IMR-90 (cell line): ENCODE measurements around the gene PTPRN2. TPM values are rescaled to one million over a fixed set of nuclear protein-coding genes. Genes with fewer than 3 reads are reported as not detected.

Experiments
- ATAC-seq: fragments of 200-7000 bp; cut with Tn5 transposase; 2 replicates; pipeline ENCODE4 v1.9.1; 2020; ENCODE audit warnings: low read depth, mild to moderate bottlenecking, moderate library complexity
- BruUV-seq: library from RNA; stranded (reverse); fragments of 400-500 nt; replicated peaks from 2 replicates; lab custom pipeline; 2021; lab: Mats Ljungman, UMichigan
- CTCF ChIA-PET: fragments of 300-600 bp; formaldehyde crosslinking; extraction: SDS; loops from one replicate; lab custom pipeline; 2021; ENCODE audit warnings: antibody characterized with exemption; lab: Yijun Ruan, JAX
- POLR2A ChIA-PET: fragments of 300-600 bp; sonication (Branson Sonifier 250); formaldehyde crosslinking; loops from one replicate; lab custom pipeline; 2022; ENCODE audit warnings: antibody characterized with exemption; ENCODE audit not compliant: unreplicated experiment; lab: Charles Lee
- DNase-seq: peaks from one replicate; pipeline ENCODE4 v3.0.0; 2013
- H2AFZ ChIP-seq: replicated peaks from 2 replicates; pipeline ENCODE3; 2013; ENCODE audit warnings: low read length, mild to moderate bottlenecking; ENCODE audit not compliant: poor library complexity
- H2AK5ac ChIP-seq: 2 replicates; pipeline ENCODE4 v1.6.1; 2013; ENCODE audit warnings: low read depth, low read length, inconsistent platforms
- H2AK9ac ChIP-seq: replicated peaks from 2 replicates; pipeline ENCODE3; 2013; ENCODE audit warnings: mild to moderate bottlenecking, low read depth, low read length, moderate library complexity; ENCODE audit not compliant: poor library complexity
- H2BK120ac ChIP-seq: 2 replicates; pipeline ENCODE4 v1.6.1; 2013; ENCODE audit warnings: low read depth, low read length, inconsistent platforms
- H2BK15ac ChIP-seq: 3 replicates; pipeline ENCODE4 v1.6.1; 2013; ENCODE audit warnings: low read depth, low read length, inconsistent platforms
- H2BK20ac ChIP-seq: 2 replicates; pipeline ENCODE4 v1.6.1; 2013; ENCODE audit warnings: low read depth, mild to moderate bottlenecking, inconsistent platforms, low read length, moderate library complexity
- H2BK5ac ChIP-seq: 2 replicates; pipeline ENCODE4 v1.6.1; 2013; ENCODE audit warnings: mild to moderate bottlenecking, low read depth, low read length, inconsistent platforms; ENCODE audit not compliant: poor library complexity, severe bottlenecking
- H3K14ac ChIP-seq: replicated peaks from 2 replicates; pipeline ENCODE4 v1.6.1; 2013; ENCODE audit warnings: low read depth, low read length, inconsistent platforms
- H3K18ac ChIP-seq: 2 replicates; pipeline ENCODE4 v1.6.1; 2013; ENCODE audit warnings: low read depth, low read length, control low read depth
- H3K23ac ChIP-seq: 2 replicates; pipeline ENCODE4 v1.6.1; 2013; ENCODE audit warnings: low read depth, low read length, inconsistent platforms
- H3K27ac ChIP-seq: 2 replicates; pipeline ENCODE4 v1.5.1; 2013; ENCODE audit warnings: mild to moderate bottlenecking, control low read depth, low read length; ENCODE audit not compliant: insufficient read depth
- H3K27me3 ChIP-seq: 2 replicates; pipeline ENCODE4 v1.6.1; 2013; ENCODE audit warnings: low read length; ENCODE audit not compliant: control insufficient read depth, insufficient read depth
- H3K36me3 ChIP-seq: 2 replicates; pipeline ENCODE4 v1.6.1; 2013; ENCODE audit warnings: low read length, mixed read lengths; ENCODE audit not compliant: control insufficient read depth, insufficient read depth
- H3K4ac ChIP-seq: 2 replicates; pipeline ENCODE4 v1.6.1; 2013; ENCODE audit warnings: low read depth, low read length, inconsistent platforms
- H3K4me1 ChIP-seq: 2 replicates; pipeline ENCODE4 v1.6.1; 2013; ENCODE audit warnings: low read length, mixed read lengths; ENCODE audit not compliant: control insufficient read depth, insufficient read depth
- H3K4me2 ChIP-seq: 2 replicates; pipeline ENCODE4 v1.6.1; 2013; ENCODE audit warnings: low read depth, mild to moderate bottlenecking, control low read depth, low read length, moderate library complexity
- H3K4me3 ChIP-seq: 2 replicates; pipeline ENCODE4 v1.5.1; 2013; ENCODE audit warnings: low read depth, mild to moderate bottlenecking, control low read depth, low read length, moderate library complexity; ENCODE audit not compliant: insufficient read depth
- H3K56ac ChIP-seq: 2 replicates; pipeline ENCODE4 v1.6.1; 2013; ENCODE audit warnings: low read length, inconsistent platforms; ENCODE audit not compliant: insufficient read depth; ENCODE audit errors: extremely low read depth
- H3K79me1 ChIP-seq, 2 experiments: 2 replicates each; pipeline ENCODE4 v1.6.1; 2013; ENCODE audit warnings: low read length in 2 of 2, inconsistent platforms in 1 of 2, low read depth in 1 of 2
- H3K9ac ChIP-seq: 2 replicates; pipeline ENCODE4 v1.6.1; 2013; ENCODE audit warnings: low read depth, low read length, control low read depth
- H3K9me1 ChIP-seq: 2 replicates; pipeline ENCODE4 v1.6.1; 2013; ENCODE audit warnings: low read length, inconsistent platforms; ENCODE audit not compliant: insufficient read depth
- H3K9me3 ChIP-seq: 2 replicates; pipeline ENCODE4 v1.6.1; 2013; ENCODE audit warnings: low read length; ENCODE audit not compliant: control insufficient read depth, insufficient read depth
- H4K20me1 ChIP-seq: 2 replicates; pipeline ENCODE4 v1.6.1; 2013; ENCODE audit warnings: low read length, inconsistent platforms; ENCODE audit not compliant: insufficient read depth
- H4K5ac ChIP-seq: 2 replicates; pipeline ENCODE4 v1.6.1; 2013; ENCODE audit warnings: mild to moderate bottlenecking, low read depth, low read length, control low read depth
- H4K8ac ChIP-seq, 2 experiments: 2 replicates each; pipeline ENCODE4 v1.6.1; 2013; ENCODE audit warnings: low read depth in 2 of 2, low read length in 2 of 2, control low read depth in 1 of 2, inconsistent platforms in 1 of 2
- H4K91ac ChIP-seq: 2 replicates; pipeline ENCODE4 v1.6.1; 2013; ENCODE audit warnings: low read depth, low read length, inconsistent platforms; ENCODE audit not compliant: insufficient read depth
- BHLHE40 ChIP-seq: fragments of 150-350 bp; IDR thresholded peaks from 2 replicates; pipeline ENCODE4 v1.6.1; 2016; ENCODE audit warnings: mild to moderate bottlenecking, low read depth, low read length
- CEBPB ChIP-seq: IDR thresholded peaks from 2 replicates; pipeline ENCODE4 v1.6.1; 2012; ENCODE audit warnings: low read depth, low read length, improper control_type of control experiment
- CHD1 ChIP-seq: IDR thresholded peaks from 2 replicates; pipeline ENCODE4 v1.6.1; 2012; ENCODE audit warnings: low read depth, low read length, improper control_type of control experiment
- CTCF ChIP-seq: conservative IDR thresholded peaks from 2 replicates; pipeline ENCODE4 v1.5.1; 2012; ENCODE audit warnings: mild to moderate bottlenecking, low read depth, low read length, improper control_type of control experiment
- ELK1 ChIP-seq: fragments of 150-350 bp; IDR thresholded peaks from 2 replicates; pipeline ENCODE4 v1.6.1; 2016; ENCODE audit warnings: low read depth, mild to moderate bottlenecking, low read length, moderate library complexity, borderline replicate concordance
- FOS ChIP-seq: fragments of 150-350 bp; IDR thresholded peaks from 2 replicates; pipeline ENCODE4 v1.6.1; 2016; ENCODE audit warnings: low read depth, low read length
- MAFK ChIP-seq: IDR thresholded peaks from 2 replicates; pipeline ENCODE4 v1.6.1; 2012; ENCODE audit warnings: low read depth, low read length, improper control_type of control experiment
- MAZ ChIP-seq: IDR thresholded peaks from 2 replicates; pipeline ENCODE4 v1.6.1; 2012; ENCODE audit warnings: low read depth, mild to moderate bottlenecking, low read length, improper control_type of control experiment, moderate library complexity, borderline replicate concordance
- MXI1 ChIP-seq: IDR thresholded peaks from 2 replicates; pipeline ENCODE4 v1.6.1; 2012; ENCODE audit warnings: low read depth, mild to moderate bottlenecking, low read length, moderate library complexity, borderline replicate concordance
- NFE2L2 ChIP-seq: fragments of 150-350 bp; IDR thresholded peaks from 2 replicates; pipeline ENCODE4 v1.6.1; 2016; ENCODE audit warnings: low read depth, mild to moderate bottlenecking, low read length
- POLR2A ChIP-seq: IDR thresholded peaks from 2 replicates; pipeline ENCODE4 v1.6.1; 2012; ENCODE audit warnings: mild to moderate bottlenecking, low read depth, low read length
- RAD21 ChIP-seq: IDR thresholded peaks from 2 replicates; pipeline ENCODE4 v1.6.1; 2012; ENCODE audit warnings: low read length, improper control_type of control experiment
- RCOR1 ChIP-seq: IDR thresholded peaks from 2 replicates; pipeline ENCODE4 v1.6.1; 2012; ENCODE audit warnings: mild to moderate bottlenecking, low read length, improper control_type of control experiment; ENCODE audit not compliant: insufficient replicate concordance
- RFX5 ChIP-seq: IDR thresholded peaks from 2 replicates; pipeline ENCODE4 v1.8.0; 2012; ENCODE audit warnings: low read depth, mild to moderate bottlenecking, low read length, moderate library complexity
- USF2 ChIP-seq: fragments of 150-350 bp; IDR thresholded peaks from 2 replicates; pipeline ENCODE4 v1.6.1; 2017; ENCODE audit warnings: mild to moderate bottlenecking, antibody characterized with exemption, low read length, low read depth
- WGBS, 2 experiments: methylation state at CpG; one replicate each; pipeline versions ENCODE4 v1.1.5 to v1.1.7; 2013; ENCODE audit warnings: missing lambda C conversion rate in 2 of 2; ENCODE audit not compliant: insufficient read length in 1 of 2; ENCODE audit errors: extremely low coverage in 2 of 2; 5-methylcytosine and 5-hydroxymethylcytosine counted together
- dilution Hi-C: fragments of 300-500 bp; cut with HindIII; formaldehyde crosslinking; loops from one replicate; pipeline ENCODE4 v1.14.3; 2018; ENCODE audit warnings: low sequenced_read_pairs; ENCODE audit not compliant: unreplicated experiment
- in situ Hi-C: fragments of 300-500 bp; cut with MboI; formaldehyde crosslinking; loops from 3 replicates; pipeline ENCODE4 v1.14.3; 2019; ENCODE audit warnings: low sequenced_read_pairs, inconsistent platforms, mixed read lengths
- intact Hi-C: fragments of 100-400 bp; cut with micrococcal nuclease; formaldehyde crosslinking; loops from 2 replicates; pipeline ENCODE4 v1.10.0; 2022
- polyA plus RNA-seq, 3 experiments: library from polyadenylated mRNA; depleted of rRNA; stranded (reverse); fragments of >200 nt; gene quantifications; 2 replicates each; pipeline ENCODE4 v1.2.3, GENCODE V29; 2012; ENCODE audit warnings: low replicate concordance in 1 of 3
- total RNA-seq: library from RNA; depleted of rRNA; stranded (reverse); fragments of >200 nt; gene quantifications from 2 replicates; pipeline ENCODE4 v1.2.3, GENCODE V29; 2012

The PTPRN2 gene
- total and polyA plus RNA-seq, 2 of the 4 experiments (the other 2 are of a cell fraction), result 0.03 TPM; not detected in 1

- dilution Hi-C loops (no loop called here), in situ Hi-C loops (no loop called here), intact Hi-C loops (no loop called here)
- H4K20me1 ChIP-seq, result no peaks in the 10 kb centered on the region
- H3K9me3 ChIP-seq, result peaks cover 54% of the 10 kb centered on the region
- WGBS, 2 experiments, result 81% methylated on average over 3 of the region's 8 CpGs; no CpG with 5 or more reads in 1 of the 2 experiments
- H3K4me1 ChIP-seq, result no peaks in the 10 kb centered on the region
- no peak overlapping the region for H3K23ac ChIP-seq
- ATAC-seq (no peak), DNase-seq (no peak)
- H3K18ac ChIP-seq, result no peak overlapping the region
- H2AK5ac ChIP-seq, result no peak overlapping the region
- no peaks in the 10 kb centered on the region for H3K9me1 ChIP-seq
- no peaks in the 10 kb centered on the region for H3K27me3 ChIP-seq
- no TSS peak for BruUV-seq
- no peak overlapping the region for H4K8ac ChIP-seq
- no peak overlapping the region for H2BK20ac ChIP-seq
- H2BK5ac ChIP-seq, result no peak overlapping the region
- H3K14ac ChIP-seq, result no peak overlapping the region
- no peaks in the 10 kb centered on the region for H3K79me1 ChIP-seq
- H3K36me3 ChIP-seq, result no peaks in the 10 kb centered on the region
- H2AFZ ChIP-seq, result no peak overlapping the region
- H2BK15ac ChIP-seq, result no peak overlapping the region
- H3K56ac ChIP-seq, result no peak overlapping the region
- no peak overlapping the region for H2AK9ac ChIP-seq
- CTCF ChIA-PET, result no interaction called here
- POLR2A ChIA-PET, result no interaction called here
- H3K4me3 ChIP-seq, result no peak overlapping the region
- TF ChIP-seq MAZ (no peak), CTCF (no peak), MXI1 (no peak), RAD21 (no peak), POLR2A (no peak), FOS (no peak), BHLHE40 (no peak), MAFK (no peak), USF2 (no peak), CEBPB (no peak), RCOR1 (no peak), NFE2L2 (no peak), ELK1 (no peak), CHD1 (no peak), RFX5 (no peak)
- no peak overlapping the region for H3K27ac ChIP-seq
- H3K9ac ChIP-seq, result no peak overlapping the region
- no peak overlapping the region for H3K4me2 ChIP-seq
- no peak overlapping the region for H4K5ac ChIP-seq
- no peak overlapping the region for H4K91ac ChIP-seq
- no peak overlapping the region for H2BK120ac ChIP-seq
- no peak overlapping the region for H3K4ac ChIP-seq
Observed at GRCh38 chr7:158049271-158049670, 538.4 kb downstream of the PTPRN2 start.
